ENCODE data around the gene MRPL32.

GRCh38 chr7:42886129-42886528, 46.0 kb upstream of the MRPL32 start:
- TF ChIP-seq CTCF (IDR thresholded peaks at IDR 0.05) = peak in 1 of 3 donors; percentile 23
- TF ChIP-seq POLR2AphosphoS5 (IDR thresholded peaks at IDR 0.05) = no peak
- TF ChIP-seq POLR2A (IDR thresholded peaks at IDR 0.05) = no peak

Measured in breast epithelium (tissue), 3 donors.